HEK293T (cell line): ENCODE results near the gene MAFF.

ENCODE experiments used
- CTCF ChIA-PET: fragments of 350-600 bp; formaldehyde crosslinking; extraction: SDS; loops from one replicate; lab custom pipeline; 2021; ENCODE audit warnings: antibody characterized with exemption, inconsistent platforms; lab: Yijun Ruan, JAX
- POLR2A ChIA-PET: fragments of 350-600 bp; formaldehyde crosslinking; extraction: SDS; loops from one replicate; lab custom pipeline; 2020; ENCODE audit warnings: antibody characterized with exemption, inconsistent platforms; lab: Yijun Ruan, JAX
- DNase-seq: peaks from one replicate; pipeline ENCODE4 v3.0.0; 2012; ENCODE audit warnings: mixed read lengths; ENCODE audit errors: extremely low spot score
- ARNT ChIP-seq: fragments of 450-650 bp; IDR thresholded peaks from 2 replicates; pipeline ENCODE4 v1.6.1; 2017; ENCODE audit warnings: mild to moderate bottlenecking
- BHLHE40 ChIP-seq: fragments of 450-650 bp; IDR thresholded peaks from 2 replicates; pipeline ENCODE4 v1.6.1; 2016; ENCODE audit warnings: mild to moderate bottlenecking, moderate library complexity, borderline replicate concordance
- CTBP1 ChIP-seq: fragments of 450-650 bp; IDR thresholded peaks from 2 replicates; pipeline ENCODE4 v1.6.1; 2016; ENCODE audit warnings: borderline replicate concordance
- ELF4 ChIP-seq: fragments of 450-650 bp; IDR thresholded peaks from 2 replicates; pipeline ENCODE4 v1.6.1; 2017; ENCODE audit warnings: antibody characterized with exemption
- FOXA1 ChIP-seq: fragments of 450-650 bp; IDR thresholded peaks from 2 replicates; pipeline ENCODE4 v1.6.1; 2016; ENCODE audit warnings: mild to moderate bottlenecking
- FOXK2 ChIP-seq: fragments of 450-650 bp; IDR thresholded peaks from 2 replicates; pipeline ENCODE4 v1.6.1; 2016; ENCODE audit warnings: mild to moderate bottlenecking
- FOXM1 ChIP-seq: fragments of 450-650 bp; IDR thresholded peaks from 2 replicates; pipeline ENCODE4 v1.6.1; 2017; ENCODE audit warnings: mild to moderate bottlenecking, borderline replicate concordance
- HDGF ChIP-seq: fragments of 450-650 bp; IDR thresholded peaks from 2 replicates; pipeline ENCODE4 v1.6.1; 2017; ENCODE audit warnings: antibody characterized with exemption, borderline replicate concordance
- L3MBTL2 ChIP-seq: fragments of 450-650 bp; conservative IDR thresholded peaks from 2 replicates; pipeline ENCODE4 v1.6.1; 2016; ENCODE audit warnings: mild to moderate bottlenecking
- LEF1 ChIP-seq: fragments of 450-650 bp; IDR thresholded peaks from 2 replicates; pipeline ENCODE4 v1.6.1; 2017; ENCODE audit warnings: mild to moderate bottlenecking, borderline replicate concordance
- NFRKB ChIP-seq: fragments of 450-650 bp; IDR thresholded peaks from 2 replicates; pipeline ENCODE4 v1.6.1; 2016; ENCODE audit warnings: mild to moderate bottlenecking, moderate library complexity
- SP1 ChIP-seq: fragments of 450-650 bp; IDR thresholded peaks from 2 replicates; pipeline ENCODE4 v1.6.1; 2017
- SUZ12 ChIP-seq: fragments of 450-650 bp; IDR thresholded peaks from 2 replicates; pipeline ENCODE4 v1.6.1; 2016; ENCODE audit warnings: mild to moderate bottlenecking
- TARDBP ChIP-seq: fragments of 450-650 bp; IDR thresholded peaks from 2 replicates; pipeline ENCODE4 v1.6.1; 2016
- ZNF384 ChIP-seq: fragments of 450-650 bp; IDR thresholded peaks from 2 replicates; pipeline ENCODE4 v1.6.1; 2016
- TF ChIP-seq, protein P1 (sequence below): fragments of 450-650 bp; IDR thresholded peaks from 2 replicates; pipeline ENCODE4 v1.6.1; 2016

The MAFF gene

GRCh38 chr22:38213319-38213989, 11.7 kb downstream of the MAFF start:
- ChIA-PET POLR2A (interaction anchor here (1.1 kb wide), 1 partner anchor 10 kb away, joined by 3 read pairs; no protein-coding TSS in a partner anchor), CTCF (no interaction called here)
- TF ChIP-seq L3MBTL2 = no peak
- no peak for DNase-seq

DNA sequence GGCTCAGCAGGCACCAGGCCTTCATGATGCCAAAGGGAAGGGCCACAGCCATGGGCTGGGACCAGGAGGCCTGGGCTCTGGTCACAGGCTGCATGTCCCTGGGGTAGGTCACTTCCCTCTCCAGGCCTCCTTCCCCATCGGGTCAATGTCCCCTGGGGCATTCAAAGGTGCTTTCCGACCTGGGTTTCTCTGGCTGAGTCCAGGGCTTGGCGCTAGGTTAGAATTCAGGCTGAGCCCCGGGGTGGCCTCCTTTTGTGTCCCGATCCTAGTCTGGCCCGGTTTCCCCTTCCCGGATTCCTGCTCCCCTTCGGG, 12.2 kb downstream of the MAFF start:
- TF ChIP-seq TARDBP = no peak
- no peak for TF ChIP-seq NFRKB
- no peak for TF ChIP-seq ELF4
- no peak for TF ChIP-seq ARNT
- TF ChIP-seq SUZ12 = no peak
- CTCF ChIA-PET = no interaction called here

GRCh38 chr22:38214302-38215056, 12.7 kb downstream of the MAFF start:
- TF ChIP-seq FOXM1 (0 out of 2 replicates have a peak, but pooled peaks have one; percentile 7), LEF1 (0 out of 2 replicates have a peak, but pooled peaks have one; percentile 60), ARNT (peak; percentile 49; the same call in 1 of the 2 replicates), HDGF (0 out of 2 replicates have a peak, but pooled peaks have one; percentile 47), SP1 (no peak)
- peak; percentile 100 for DNase-seq
- POLR2A ChIA-PET = interaction anchor here (0.6 to 1.3 kb wide), 4 partner anchors 11 to 103 kb away, joined by 3 to 4 read pairs (median 3); partner anchors contain the start of genes MAFF and PLA2G6
- CTCF ChIA-PET = no interaction called here

More for the DNA sequence above, 12.2 kb downstream of the MAFF start:
- POLR2A ChIA-PET = interaction anchor here (1.1 kb wide), 1 partner anchor 10 kb away, joined by 3 read pairs; no protein-coding TSS in a partner anchor
- no peak for DNase-seq

GRCh38 chr22:38215156-38216038, 13.6 kb downstream of the MAFF start:
- ChIA-PET POLR2A (interaction anchor here (1.2 to 1.3 kb wide), 2 partner anchors 13 to 103 kb away, joined by 3 to 4 read pairs; partner anchors contain the start of gene MAFF), CTCF (interaction anchor here (1.3 kb wide), 1 partner anchor 13 kb away, joined by 3 read pairs; no protein-coding TSS in a partner anchor)
- no peak for TF ChIP-seq HDGF
- TF ChIP-seq L3MBTL2 = no peak
- TF ChIP-seq SUZ12 = no peak
- TF ChIP-seq BHLHE40 = no peak
- TF ChIP-seq ARNT = no peak
- TF ChIP-seq ELF4 = no peak
- TF ChIP-seq FOXA1 = no peak
- TF ChIP-seq FOXK2 = no peak
- DNase-seq = no peak

DNA sequence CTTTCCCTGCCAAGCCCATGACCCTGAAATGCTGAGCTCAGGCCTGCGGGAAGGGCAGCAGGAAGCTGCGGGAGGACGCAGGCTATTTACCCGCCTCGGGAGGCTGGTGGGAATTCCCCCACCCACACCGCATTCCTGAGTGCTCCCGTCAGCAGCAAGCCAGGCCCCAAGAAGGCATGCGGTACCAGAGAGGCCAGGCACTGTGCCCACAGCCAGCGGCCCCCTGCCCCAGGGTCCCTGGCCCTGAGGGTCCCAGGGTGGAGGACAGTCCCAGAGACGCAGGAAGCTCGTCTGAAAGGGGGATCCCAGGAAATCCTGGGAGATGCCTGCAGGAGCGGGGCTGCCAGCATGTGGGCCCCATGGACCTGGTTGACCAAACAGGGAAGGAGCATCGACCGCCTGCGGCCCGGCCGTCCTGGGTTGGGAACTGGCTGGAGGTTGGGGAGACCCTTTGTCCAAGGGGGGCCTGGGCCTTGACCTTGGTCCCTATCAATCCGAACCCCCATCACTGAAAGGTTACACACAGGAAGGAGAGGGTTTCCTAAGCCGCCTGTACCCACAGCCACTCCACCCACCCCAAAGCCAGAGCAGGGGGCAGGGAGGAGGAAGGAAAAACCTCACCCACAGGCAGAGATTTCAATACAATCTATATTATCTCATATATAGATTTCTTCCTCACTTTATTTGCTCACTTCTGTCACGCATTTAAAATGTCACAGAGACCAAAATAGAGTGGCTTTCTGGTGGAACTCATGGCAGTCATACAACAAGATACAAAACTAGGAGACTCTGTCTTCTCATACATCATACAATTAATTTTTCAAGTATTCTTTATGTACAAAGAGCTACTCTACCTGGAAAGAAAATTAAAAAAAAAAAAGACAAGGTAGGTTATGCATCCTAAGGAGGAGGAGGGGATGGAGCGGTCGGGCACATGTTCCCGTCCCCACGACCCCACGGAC, 17.1 kb downstream of the MAFF start:
- ChIA-PET POLR2A (interaction anchor here (0.6 to 0.8 kb wide), 2 partner anchors 127 to 136 kb away, joined by 3 read pairs; no protein-coding TSS in a partner anchor), CTCF (interaction anchor here (0.5 to 1.0 kb wide), 2 partner anchors 67 to 104 kb away, joined by 3 read pairs; no protein-coding TSS in a partner anchor)
- TF ChIP-seq TARDBP (no peak), HDGF (no peak), BHLHE40 (no peak), FOXM1 (no peak), NFRKB (no peak), CTBP1 (no peak), ARNT (no peak), FOXA1 (no peak), L3MBTL2 (no peak), ZNF384 (no peak), LEF1 (no peak), FOXK2 (no peak), SUZ12 (no peak), SP1 (no peak), ELF4 (no peak)
- TF ChIP-seq, protein P1, sequence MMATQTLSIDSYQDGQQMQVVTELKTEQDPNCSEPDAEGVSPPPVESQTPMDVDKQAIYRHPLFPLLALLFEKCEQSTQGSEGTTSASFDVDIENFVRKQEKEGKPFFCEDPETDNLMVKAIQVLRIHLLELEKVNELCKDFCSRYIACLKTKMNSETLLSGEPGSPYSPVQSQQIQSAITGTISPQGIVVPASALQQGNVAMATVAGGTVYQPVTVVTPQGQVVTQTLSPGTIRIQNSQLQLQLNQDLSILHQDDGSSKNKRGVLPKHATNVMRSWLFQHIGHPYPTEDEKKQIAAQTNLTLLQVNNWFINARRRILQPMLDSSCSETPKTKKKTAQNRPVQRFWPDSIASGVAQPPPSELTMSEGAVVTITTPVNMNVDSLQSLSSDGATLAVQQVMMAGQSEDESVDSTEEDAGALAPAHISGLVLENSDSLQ = no peak
- no peak for DNase-seq

DNA sequence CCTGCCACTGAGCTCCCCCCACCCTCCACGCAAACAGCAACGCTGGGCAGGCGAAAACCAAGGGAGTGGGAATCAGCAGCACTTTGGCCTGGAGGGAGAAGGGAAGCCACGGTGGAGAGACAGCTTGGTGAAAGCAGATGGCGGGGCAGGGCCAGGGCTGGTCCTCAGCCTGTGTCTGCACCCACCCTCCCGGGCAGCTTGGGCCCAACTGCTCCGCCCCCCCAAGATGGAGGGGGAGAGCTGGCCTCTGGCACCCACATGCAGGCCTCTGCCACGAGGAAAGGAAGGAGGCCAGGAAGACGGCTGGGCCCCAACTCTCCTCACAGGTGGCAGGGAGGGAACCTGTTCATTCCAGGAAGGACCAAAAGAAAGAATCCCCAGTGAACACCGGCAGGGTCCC, 17.8 kb downstream of the MAFF start:
- TF ChIP-seq ZNF384 (no peak), CTBP1 (no peak), FOXK2 (no peak)
- TF ChIP-seq, protein P1 = no peak
- ChIA-PET CTCF (interaction anchor here (0.5 to 1.0 kb wide), 2 partner anchors 67 to 105 kb away, joined by 3 read pairs; no protein-coding TSS in a partner anchor), POLR2A (interaction anchor here (0.6 kb wide), 1 partner anchor 136 kb away, joined by 3 read pairs; no protein-coding TSS in a partner anchor)
- no peak for DNase-seq
